SH-SY5Y (cell line): Measurements from ENCODE around the gene SRRM3.

ENCODE experiments used
- GATA2 ChIP-seq: IDR thresholded peaks from 2 replicates; pipeline ENCODE4 v1.6.1; 2011; ENCODE audit warnings: mild to moderate bottlenecking, low read depth, low read length
- GATA3 ChIP-seq: IDR thresholded peaks from 2 replicates; pipeline ENCODE4 v1.6.1; 2011; ENCODE audit warnings: low read depth, mild to moderate bottlenecking, low read length, moderate library complexity

Gene SRRM3

GRCh38 chr7:76310102-76310957, 108.6 kb downstream of the SRRM3 start:
- TF ChIP-seq GATA2 (peak; percentile 92), GATA3 (no peak)

GRCh38 chr7:76314042-76314721, 112.5 kb downstream of the SRRM3 start:
- TF ChIP-seq GATA3 (no peak), GATA2 (no peak; the same call in 1 of the 2 replicates)

GRCh38 chr7:76315364-76315763, 113.7 kb downstream of the SRRM3 start:
- no peak for TF ChIP-seq GATA3
- TF ChIP-seq GATA2 = no peak

GRCh38 chr7:76316984-76317781, 115.5 kb downstream of the SRRM3 start:
- TF ChIP-seq GATA3 (no peak), GATA2 (no peak)

GRCh38 chr7:76317782-76318487, 116.2 kb downstream of the SRRM3 start:
- TF ChIP-seq GATA2 (peak; percentile 5; the same call in 1 of the 2 replicates), GATA3 (no peak)

GRCh38 chr7:76318488-76319353, 117.0 kb downstream of the SRRM3 start:
- no peak for TF ChIP-seq GATA2
- TF ChIP-seq GATA3 = no peak

GRCh38 chr7:76325092-76325491, 123.4 kb downstream of the SRRM3 start:
- TF ChIP-seq GATA2 (no peak), GATA3 (no peak)

- no peak for TF ChIP-seq GATA3
- TF ChIP-seq GATA2 = no peak
Measured at GRCh38 chr7:76325811-76326210, 124.1 kb downstream of the SRRM3 start.

GRCh38 chr7:76326646-76327233, 125.0 kb downstream of the SRRM3 start:
- no peak for TF ChIP-seq GATA3
- TF ChIP-seq GATA2 = no peak

GRCh38 chr7:76327610-76328009, 125.9 kb downstream of the SRRM3 start:
- no peak for TF ChIP-seq GATA2
- no peak for TF ChIP-seq GATA3

- no peak for TF ChIP-seq GATA3
- TF ChIP-seq GATA2 = no peak
Measured at GRCh38 chr7:76328389-76328788, 126.7 kb downstream of the SRRM3 start.

GRCh38 chr7:76329479-76329878, 127.8 kb downstream of the SRRM3 start:
- TF ChIP-seq GATA2 (no peak), GATA3 (no peak)
